Measurements from ENCODE around the gene VTI1A.
"Not testable (repeated sequence)": the region's sequence is repeated elsewhere in the genome, so short reads cannot be mapped to it uniquely, and the experiment has no call there.

VTI1A gene

GRCh38 chr10:112588225-112588990 is 141.4 kb downstream of the VTI1A start:
- in situ Hi-C loops (cut with MboI; ENCODE audit: low pct_unique_long_range_greater_than_20kb, low sequenced_read_pairs, unreplicated experiment), result no loop called here
- DNase-seq (ENCODE audit: low spot score), result no peak
- no peak for TF ChIP-seq CTCF (IDR thresholded peaks at IDR 0.05; ENCODE audit: extremely low read depth, insufficient read depth, missing control alignments)

- no peak for DNase-seq (ENCODE audit: low spot score)
- in situ Hi-C loops (cut with MboI; ENCODE audit: low pct_unique_long_range_greater_than_20kb, low sequenced_read_pairs, unreplicated experiment), result no loop called here
- TF ChIP-seq CTCF (IDR thresholded peaks at IDR 0.05; ENCODE audit: extremely low read depth, insufficient read depth, missing control alignments), result no peak
Measured at GRCh38 chr10:112589081-112589480, 142.1 kb downstream of the VTI1A start.

- in situ Hi-C loops (cut with MboI; ENCODE audit: low pct_unique_long_range_greater_than_20kb, low sequenced_read_pairs, unreplicated experiment); DNase-seq (ENCODE audit: low spot score): not testable (repeated sequence)
Measured at GRCh38 chr10:112590786-112591185, 143.8 kb downstream of the VTI1A start.

- DNase-seq (ENCODE audit: low spot score), result no peak
- no peak for TF ChIP-seq CTCF (IDR thresholded peaks at IDR 0.05; ENCODE audit: extremely low read depth, insufficient read depth, missing control alignments)
- in situ Hi-C loops (cut with MboI; ENCODE audit: low pct_unique_long_range_greater_than_20kb, low sequenced_read_pairs, unreplicated experiment), result no loop called here
Measured at GRCh38 chr10:112593023-112593422, 146.0 kb downstream of the VTI1A start.

GRCh38 chr10:112601214-112602090 is 154.4 kb downstream of the VTI1A start:
- no peak for TF ChIP-seq CTCF (IDR thresholded peaks at IDR 0.05; ENCODE audit: extremely low read depth, insufficient read depth, missing control alignments)
- no peak for DNase-seq (ENCODE audit: low spot score)
- in situ Hi-C loops (cut with MboI; ENCODE audit: low pct_unique_long_range_greater_than_20kb, low sequenced_read_pairs, unreplicated experiment), result no loop called here

- no peak for TF ChIP-seq CTCF (IDR thresholded peaks at IDR 0.05; ENCODE audit: extremely low read depth, insufficient read depth, missing control alignments)
- in situ Hi-C loops (cut with MboI; ENCODE audit: low pct_unique_long_range_greater_than_20kb, low sequenced_read_pairs, unreplicated experiment), result no loop called here
- no peak for DNase-seq (ENCODE audit: low spot score)
Measured at GRCh38 chr10:112603062-112603461, 156.0 kb downstream of the VTI1A start.

- no peak for TF ChIP-seq CTCF (IDR thresholded peaks at IDR 0.05; ENCODE audit: extremely low read depth, insufficient read depth, missing control alignments)
- in situ Hi-C loops (cut with MboI; ENCODE audit: low pct_unique_long_range_greater_than_20kb, low sequenced_read_pairs, unreplicated experiment), result no loop called here
- DNase-seq (ENCODE audit: low spot score), result no peak
Measured at GRCh38 chr10:112605063-112605462, 158.0 kb downstream of the VTI1A start.
